Measurements from ENCODE around the gene TMX1.

Gene TMX1

DNA sequence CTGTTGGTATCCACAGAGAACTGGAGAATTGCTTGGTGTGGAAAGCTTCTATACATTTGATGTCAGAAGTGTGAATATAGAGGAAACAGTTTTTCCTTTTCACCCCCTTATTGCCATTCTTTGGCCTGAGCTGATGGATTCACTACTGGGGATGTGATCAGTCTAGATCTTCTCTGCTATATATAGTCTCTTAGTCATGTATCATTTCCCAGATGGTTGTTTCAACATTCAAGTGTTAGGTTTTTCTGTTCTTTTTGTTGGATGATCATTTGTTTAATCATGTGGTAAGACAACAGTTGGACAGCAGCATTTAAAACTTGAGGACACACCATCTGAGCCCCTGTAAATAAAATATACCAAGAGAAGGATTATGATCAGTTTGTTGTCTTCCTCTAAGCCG, 29.6 kb downstream of the TMX1 start:
- TF ChIP-seq ZNF8 (CRISPR knock-in tag; IDR thresholded peaks at IDR 0.05) (no peak), TOX (CRISPR knock-in tag; IDR thresholded peaks at IDR 0.05; ENCODE audit: borderline replicate concordance) (no peak), TCF4 (CRISPR knock-in tag; IDR thresholded peaks at IDR 0.05; ENCODE audit: borderline replicate concordance) (no peak)
- TF ChIP-seq, protein P1, sequence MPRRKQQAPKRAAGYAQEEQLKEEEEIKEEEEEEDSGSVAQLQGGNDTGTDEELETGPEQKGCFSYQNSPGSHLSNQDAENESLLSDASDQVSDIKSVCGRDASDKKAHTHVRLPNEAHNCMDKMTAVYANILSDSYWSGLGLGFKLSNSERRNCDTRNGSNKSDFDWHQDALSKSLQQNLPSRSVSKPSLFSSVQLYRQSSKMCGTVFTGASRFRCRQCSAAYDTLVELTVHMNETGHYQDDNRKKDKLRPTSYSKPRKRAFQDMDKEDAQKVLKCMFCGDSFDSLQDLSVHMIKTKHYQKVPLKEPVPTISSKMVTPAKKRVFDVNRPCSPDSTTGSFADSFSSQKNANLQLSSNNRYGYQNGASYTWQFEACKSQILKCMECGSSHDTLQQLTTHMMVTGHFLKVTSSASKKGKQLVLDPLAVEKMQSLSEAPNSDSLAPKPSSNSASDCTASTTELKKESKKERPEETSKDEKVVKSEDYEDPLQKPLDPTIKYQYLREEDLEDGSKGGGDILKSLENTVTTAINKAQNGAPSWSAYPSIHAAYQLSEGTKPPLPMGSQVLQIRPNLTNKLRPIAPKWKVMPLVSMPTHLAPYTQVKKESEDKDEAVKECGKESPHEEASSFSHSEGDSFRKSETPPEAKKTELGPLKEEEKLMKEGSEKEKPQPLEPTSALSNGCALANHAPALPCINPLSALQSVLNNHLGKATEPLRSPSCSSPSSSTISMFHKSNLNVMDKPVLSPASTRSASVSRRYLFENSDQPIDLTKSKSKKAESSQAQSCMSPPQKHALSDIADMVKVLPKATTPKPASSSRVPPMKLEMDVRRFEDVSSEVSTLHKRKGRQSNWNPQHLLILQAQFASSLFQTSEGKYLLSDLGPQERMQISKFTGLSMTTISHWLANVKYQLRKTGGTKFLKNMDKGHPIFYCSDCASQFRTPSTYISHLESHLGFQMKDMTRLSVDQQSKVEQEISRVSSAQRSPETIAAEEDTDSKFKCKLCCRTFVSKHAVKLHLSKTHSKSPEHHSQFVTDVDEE (CRISPR knock-in tag; IDR thresholded peaks at IDR 0.05), result no peak
- ATAC-seq, result no peak

DNA sequence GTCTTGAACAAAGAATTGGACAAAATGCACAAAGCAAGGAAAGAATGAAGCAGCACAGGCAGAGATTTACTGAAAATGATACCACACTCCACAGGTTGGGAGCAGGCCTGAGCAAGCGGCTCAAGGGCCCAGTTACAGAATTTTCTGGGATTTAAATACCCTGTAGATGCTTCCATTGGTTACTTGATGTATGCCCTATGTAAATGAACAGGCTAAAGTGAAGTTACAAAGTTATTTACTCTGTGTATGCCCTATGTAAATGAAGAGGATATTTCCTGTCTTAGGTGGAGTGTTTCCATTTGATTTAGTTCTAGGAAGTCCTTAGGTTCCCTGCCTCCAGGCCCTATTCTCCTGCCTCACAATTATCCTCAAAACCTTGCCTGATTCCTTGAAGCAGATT, 36.6 kb downstream of the TMX1 start:
- ATAC-seq, result no peak
- TF ChIP-seq OSR1 (CRISPR knock-in tag; IDR thresholded peaks at IDR 0.05) (no peak), BACH2 (CRISPR knock-in tag; IDR thresholded peaks at IDR 0.05; ENCODE audit: borderline replicate concordance) (no peak)
- TF ChIP-seq, protein P2, sequence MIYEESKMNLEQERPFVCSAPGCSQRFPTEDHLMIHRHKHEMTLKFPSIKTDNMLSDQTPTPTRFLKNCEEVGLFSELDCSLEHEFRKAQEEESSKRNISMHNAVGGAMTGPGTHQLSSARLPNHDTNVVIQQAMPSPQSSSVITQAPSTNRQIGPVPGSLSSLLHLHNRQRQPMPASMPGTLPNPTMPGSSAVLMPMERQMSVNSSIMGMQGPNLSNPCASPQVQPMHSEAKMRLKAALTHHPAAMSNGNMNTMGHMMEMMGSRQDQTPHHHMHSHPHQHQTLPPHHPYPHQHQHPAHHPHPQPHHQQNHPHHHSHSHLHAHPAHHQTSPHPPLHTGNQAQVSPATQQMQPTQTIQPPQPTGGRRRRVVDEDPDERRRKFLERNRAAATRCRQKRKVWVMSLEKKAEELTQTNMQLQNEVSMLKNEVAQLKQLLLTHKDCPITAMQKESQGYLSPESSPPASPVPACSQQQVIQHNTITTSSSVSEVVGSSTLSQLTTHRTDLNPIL (CRISPR knock-in tag; IDR thresholded peaks at IDR 0.05; ENCODE audit: low read depth), result no peak

DNA sequence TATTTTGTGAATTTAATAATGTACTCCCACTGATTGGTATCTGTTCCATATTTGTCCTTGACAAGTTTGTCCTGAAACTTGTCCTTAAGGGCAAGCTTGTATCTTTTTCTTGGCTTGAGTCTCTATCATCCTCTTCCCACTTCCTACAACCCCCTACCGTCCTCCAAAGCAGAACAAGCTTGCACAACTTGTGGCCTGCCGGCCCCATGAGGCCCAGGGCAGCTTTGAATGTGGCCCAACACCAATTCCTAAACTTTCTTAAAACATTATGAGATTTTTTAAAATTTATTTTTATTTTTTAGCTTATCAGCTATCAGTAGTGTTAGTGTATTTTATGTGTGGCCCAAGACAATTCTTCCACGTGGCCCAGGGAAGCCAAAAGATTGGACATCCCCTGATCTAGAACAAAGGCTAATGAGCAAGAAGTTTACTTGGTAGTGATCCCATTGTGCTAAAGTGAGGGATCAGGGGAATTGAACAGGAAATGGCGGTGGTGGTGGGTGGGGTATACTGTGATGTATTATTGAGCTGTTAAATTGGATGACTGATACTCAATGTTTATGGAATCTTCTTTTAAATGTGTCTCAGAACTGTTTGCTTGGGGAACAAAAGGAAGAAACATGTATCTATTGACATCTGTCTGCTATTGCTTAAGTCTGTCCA, 37.8 kb downstream of the TMX1 start:
- TF ChIP-seq, protein P1 (CRISPR knock-in tag; IDR thresholded peaks at IDR 0.05), result no peak
- TF ChIP-seq ESRRG (CRISPR knock-in tag; IDR thresholded peaks at IDR 0.05) (no peak), ZNF8 (CRISPR knock-in tag; IDR thresholded peaks at IDR 0.05) (no peak), CSDC2 (CRISPR knock-in tag; IDR thresholded peaks at IDR 0.05) (no peak), TCF4 (CRISPR knock-in tag; IDR thresholded peaks at IDR 0.05; ENCODE audit: borderline replicate concordance) (no peak), BACH2 (CRISPR knock-in tag; IDR thresholded peaks at IDR 0.05; ENCODE audit: borderline replicate concordance) (no peak), ZFP30 (CRISPR knock-in tag; IDR thresholded peaks at IDR 0.05) (no peak), ZFP3 (CRISPR knock-in tag; IDR thresholded peaks at IDR 0.05) (no peak), GLIS3 (CRISPR knock-in tag; IDR thresholded peaks at IDR 0.05) (no peak), OSR1 (CRISPR knock-in tag; IDR thresholded peaks at IDR 0.05) (no peak), ARNTL (CRISPR knock-in tag; IDR thresholded peaks at IDR 0.05; ENCODE audit: borderline replicate concordance, low read depth) (no peak), TOX (CRISPR knock-in tag; IDR thresholded peaks at IDR 0.05; ENCODE audit: borderline replicate concordance) (no peak), RARB (CRISPR knock-in tag; IDR thresholded peaks at IDR 0.05) (no peak), ZNF70 (CRISPR knock-in tag; IDR thresholded peaks at IDR 0.05) (no peak)
- TF ChIP-seq, protein P3, sequence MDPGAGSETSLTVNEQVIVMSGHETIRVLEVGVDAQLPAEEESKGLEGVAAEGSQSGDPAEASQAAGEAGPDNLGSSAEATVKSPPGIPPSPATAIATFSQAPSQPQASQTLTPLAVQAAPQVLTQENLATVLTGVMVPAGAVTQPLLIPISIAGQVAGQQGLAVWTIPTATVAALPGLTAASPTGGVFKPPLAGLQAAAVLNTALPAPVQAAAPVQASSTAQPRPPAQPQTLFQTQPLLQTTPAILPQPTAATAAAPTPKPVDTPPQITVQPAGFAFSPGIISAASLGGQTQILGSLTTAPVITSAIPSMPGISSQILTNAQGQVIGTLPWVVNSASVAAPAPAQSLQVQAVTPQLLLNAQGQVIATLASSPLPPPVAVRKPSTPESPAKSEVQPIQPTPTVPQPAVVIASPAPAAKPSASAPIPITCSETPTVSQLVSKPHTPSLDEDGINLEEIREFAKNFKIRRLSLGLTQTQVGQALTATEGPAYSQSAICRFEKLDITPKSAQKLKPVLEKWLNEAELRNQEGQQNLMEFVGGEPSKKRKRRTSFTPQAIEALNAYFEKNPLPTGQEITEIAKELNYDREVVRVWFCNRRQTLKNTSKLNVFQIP (CRISPR knock-in tag; IDR thresholded peaks at IDR 0.05; ENCODE audit: borderline replicate concordance, low read depth), result no peak
- TF ChIP-seq, protein P2 (CRISPR knock-in tag; IDR thresholded peaks at IDR 0.05; ENCODE audit: low read depth), result no peak
- no peak for ATAC-seq

DNA sequence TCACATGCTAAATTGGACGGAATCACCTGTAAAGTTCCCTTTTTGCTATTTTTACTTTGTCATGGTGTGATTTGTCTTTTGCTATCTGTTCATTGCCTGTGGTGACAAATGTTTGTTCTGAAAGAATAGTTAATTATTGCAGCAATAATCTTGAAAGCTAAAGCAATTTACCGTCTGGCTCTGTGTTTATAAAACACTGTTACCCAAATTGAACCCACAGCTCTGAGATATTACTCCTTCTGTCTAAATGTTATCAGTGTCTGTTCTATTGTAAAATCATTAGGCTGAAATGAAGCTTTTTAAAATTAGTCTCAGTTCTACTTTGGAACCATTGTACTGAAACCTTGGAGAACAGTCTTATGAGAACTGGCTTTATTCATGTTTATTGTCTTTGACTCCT, 42.5 kb downstream of the TMX1 start:
- ATAC-seq, result no peak; the same call in 2 of the 3 replicates
- TF ChIP-seq, protein P4, sequence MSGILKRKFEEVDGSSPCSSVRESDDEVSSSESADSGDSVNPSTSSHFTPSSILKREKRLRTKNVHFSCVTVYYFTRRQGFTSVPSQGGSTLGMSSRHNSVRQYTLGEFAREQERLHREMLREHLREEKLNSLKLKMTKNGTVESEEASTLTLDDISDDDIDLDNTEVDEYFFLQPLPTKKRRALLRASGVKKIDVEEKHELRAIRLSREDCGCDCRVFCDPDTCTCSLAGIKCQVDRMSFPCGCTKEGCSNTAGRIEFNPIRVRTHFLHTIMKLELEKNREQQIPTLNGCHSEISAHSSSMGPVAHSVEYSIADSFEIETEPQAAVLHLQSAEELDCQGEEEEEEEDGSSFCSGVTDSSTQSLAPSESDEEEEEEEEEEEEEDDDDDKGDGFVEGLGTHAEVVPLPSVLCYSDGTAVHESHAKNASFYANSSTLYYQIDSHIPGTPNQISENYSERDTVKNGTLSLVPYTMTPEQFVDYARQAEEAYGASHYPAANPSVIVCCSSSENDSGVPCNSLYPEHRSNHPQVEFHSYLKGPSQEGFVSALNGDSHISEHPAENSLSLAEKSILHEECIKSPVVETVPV (CRISPR knock-in tag; IDR thresholded peaks at IDR 0.05), result no peak
- TF ChIP-seq, protein P3 (CRISPR knock-in tag; IDR thresholded peaks at IDR 0.05; ENCODE audit: borderline replicate concordance, low read depth), result no peak
- TF ChIP-seq, protein P1 (CRISPR knock-in tag; IDR thresholded peaks at IDR 0.05), result no peak
- TF ChIP-seq TCF4 (CRISPR knock-in tag; IDR thresholded peaks at IDR 0.05; ENCODE audit: borderline replicate concordance), result no peak
- TF ChIP-seq BACH2 (CRISPR knock-in tag; IDR thresholded peaks at IDR 0.05; ENCODE audit: borderline replicate concordance), result no peak
- no peak for TF ChIP-seq CSDC2 (CRISPR knock-in tag; IDR thresholded peaks at IDR 0.05)
- no peak for TF ChIP-seq TOX (CRISPR knock-in tag; IDR thresholded peaks at IDR 0.05; ENCODE audit: borderline replicate concordance)

All from SK-N-SH treated with all-trans-retinoic acid at 6 μM for 48 hours (cell line).